Activated naive CD8-positive, alpha-beta T cell (primary cell): ENCODE measurements around the gene ALS2CL.
A peak's percentile ranks its signal among the peaks of the same experiment; 100 is the strongest.

Source experiments
- H3K27ac Mint-ChIP-seq: one replicate; pipeline ENCODE4 v1.8.0; 2021; ENCODE audit warnings: mixed read lengths
- H3K27me3 Mint-ChIP-seq: one replicate; pipeline ENCODE4 v1.8.0; 2021; ENCODE audit warnings: mixed read lengths
- H3K36me3 Mint-ChIP-seq: one replicate; pipeline ENCODE4 v1.8.0; 2021; ENCODE audit warnings: mixed read lengths
- H3K4me1 Mint-ChIP-seq: one replicate; pipeline ENCODE4 v1.8.0; 2021; ENCODE audit warnings: low read depth, mixed read lengths
- H3K4me3 Mint-ChIP-seq: one replicate; pipeline ENCODE4 v1.8.0; 2021; ENCODE audit warnings: mild to moderate bottlenecking, mixed read lengths
- H3K9me3 Mint-ChIP-seq: one replicate; pipeline ENCODE4 v1.8.0; 2021; ENCODE audit warnings: low read depth, mixed read lengths

ALS2CL gene

DNA sequence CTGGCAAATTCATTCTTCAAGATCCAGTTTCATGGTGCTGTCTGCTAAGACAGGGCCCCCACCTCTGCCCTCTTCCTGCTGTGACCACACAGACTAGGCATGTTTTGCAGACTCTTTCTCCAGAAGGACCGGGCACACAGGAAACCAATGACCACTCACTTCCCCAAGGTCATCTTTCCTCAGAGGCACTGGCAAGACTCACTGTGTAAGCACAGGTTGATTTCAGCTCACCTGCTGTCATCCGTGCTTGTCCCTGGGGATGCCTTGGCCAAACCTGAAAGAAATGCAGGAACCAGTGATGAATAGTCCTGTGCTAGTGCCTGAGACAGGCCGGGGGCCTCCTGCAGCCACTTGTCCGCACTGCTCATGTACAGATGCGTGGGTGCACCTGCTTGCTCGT, 33.5 kb downstream of the ALS2CL start:
- no peak overlapping the region for H3K27ac Mint-ChIP-seq
- no peaks in the 10 kb centered on the region for H3K27me3 Mint-ChIP-seq
- no peaks in the 10 kb centered on the region for H3K9me3 Mint-ChIP-seq

DNA sequence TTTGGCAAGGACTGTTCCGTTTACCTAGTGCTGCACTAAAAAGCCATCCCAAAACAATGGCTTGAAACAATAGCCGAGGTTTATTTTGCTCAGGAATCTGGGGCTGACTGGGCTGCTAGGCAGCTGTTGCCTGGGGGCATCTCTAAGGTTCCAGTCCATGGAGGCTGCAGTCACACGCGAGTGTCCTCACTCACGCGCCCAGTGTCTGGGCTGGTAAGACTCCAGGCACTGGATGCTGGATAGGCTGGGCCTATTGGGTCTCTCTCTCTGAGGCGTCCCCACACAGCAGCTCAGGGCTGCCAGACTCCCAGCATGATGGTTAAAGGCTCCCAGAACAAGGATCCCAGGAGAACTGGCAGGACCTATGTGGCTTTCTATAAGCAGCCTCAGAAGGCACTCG, 34.2 kb downstream of the ALS2CL start:
- no peaks in the 10 kb centered on the region for H3K27me3 Mint-ChIP-seq
- H3K4me3 Mint-ChIP-seq = no peak overlapping the region
- no peaks in the 10 kb centered on the region for H3K9me3 Mint-ChIP-seq
- H3K4me1 Mint-ChIP-seq = no peaks in the 10 kb centered on the region
- H3K36me3 Mint-ChIP-seq = no peaks in the 10 kb centered on the region
- no peak overlapping the region for H3K27ac Mint-ChIP-seq

More for the DNA sequence above, 33.5 kb downstream of the ALS2CL start:
- Mint-ChIP-seq H3K36me3 (no peaks in the 10 kb centered on the region), H3K4me1 (no peaks in the 10 kb centered on the region), H3K4me3 (no peak overlapping the region)

DNA sequence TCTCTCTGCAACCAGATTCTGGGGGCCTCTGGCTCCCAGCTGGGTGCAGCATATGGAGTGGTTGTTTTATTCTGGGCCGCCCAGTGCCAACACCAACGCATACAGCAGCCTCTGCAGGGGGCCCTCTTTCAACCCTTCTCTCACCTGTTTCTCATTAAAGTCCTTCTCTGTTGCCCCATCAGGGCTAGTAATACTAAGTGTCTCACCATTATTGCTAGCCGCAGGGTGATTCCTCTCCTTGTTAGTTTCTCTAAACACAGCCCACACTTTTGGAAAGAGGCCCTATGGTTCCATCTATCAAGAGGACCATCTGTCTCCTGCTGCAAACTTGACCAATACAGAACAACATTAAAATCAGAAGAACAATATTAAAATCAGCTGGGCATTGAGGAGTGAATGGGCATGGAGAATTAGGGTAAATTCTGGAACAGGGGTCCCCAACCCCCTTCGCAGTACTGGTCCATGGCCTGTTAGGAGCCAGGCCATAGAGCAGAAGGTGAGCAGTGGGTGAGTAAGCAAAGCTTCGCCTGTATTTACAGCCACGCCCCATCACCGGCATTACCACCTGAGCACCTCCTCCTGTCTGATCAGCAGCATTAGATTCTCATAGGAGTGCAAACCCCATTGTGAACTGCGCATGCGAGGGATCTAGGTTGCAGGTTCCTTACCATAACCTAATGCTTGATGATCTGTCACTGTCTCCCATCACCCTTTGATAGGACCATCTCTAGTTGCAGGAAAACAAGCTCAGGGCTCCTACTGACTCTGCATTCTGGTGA, 36.5 kb downstream of the ALS2CL start:
- H3K27me3 Mint-ChIP-seq = peaks cover 1% of the 10 kb centered on the region
- H3K9me3 Mint-ChIP-seq = peaks cover 6% of the 10 kb centered on the region
- H3K36me3 Mint-ChIP-seq = peaks cover 5% of the 10 kb centered on the region
- H3K27ac Mint-ChIP-seq = no peak overlapping the region
- no peaks in the 10 kb centered on the region for H3K4me1 Mint-ChIP-seq
- no peak overlapping the region for H3K4me3 Mint-ChIP-seq

DNA sequence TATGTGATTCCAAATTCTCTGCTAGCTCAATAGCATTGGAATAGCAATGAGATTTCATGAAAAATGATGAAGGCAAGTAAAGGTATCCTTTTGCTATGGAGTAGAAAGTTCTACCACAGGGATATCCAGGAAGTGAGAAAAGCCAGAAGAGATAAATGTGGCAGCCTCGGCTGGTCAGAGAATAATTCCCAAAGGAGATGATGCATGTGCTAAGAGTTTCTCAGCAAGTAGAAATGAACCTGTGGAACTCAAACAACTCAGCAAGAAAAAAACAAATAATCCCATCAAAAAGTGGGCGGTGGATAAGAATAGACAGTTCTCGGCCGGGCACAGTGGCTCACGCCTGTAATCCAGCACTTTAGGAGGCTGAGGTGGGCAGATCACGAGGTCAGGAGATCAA, 38.2 kb downstream of the ALS2CL start:
- H3K4me3 Mint-ChIP-seq = no peak overlapping the region
- H3K36me3 Mint-ChIP-seq = peaks cover 8% of the 10 kb centered on the region
- H3K4me1 Mint-ChIP-seq = no peaks in the 10 kb centered on the region
- H3K27me3 Mint-ChIP-seq = peaks cover 1% of the 10 kb centered on the region
- H3K27ac Mint-ChIP-seq = no peak overlapping the region
- H3K9me3 Mint-ChIP-seq = peaks cover 12% of the 10 kb centered on the region

DNA sequence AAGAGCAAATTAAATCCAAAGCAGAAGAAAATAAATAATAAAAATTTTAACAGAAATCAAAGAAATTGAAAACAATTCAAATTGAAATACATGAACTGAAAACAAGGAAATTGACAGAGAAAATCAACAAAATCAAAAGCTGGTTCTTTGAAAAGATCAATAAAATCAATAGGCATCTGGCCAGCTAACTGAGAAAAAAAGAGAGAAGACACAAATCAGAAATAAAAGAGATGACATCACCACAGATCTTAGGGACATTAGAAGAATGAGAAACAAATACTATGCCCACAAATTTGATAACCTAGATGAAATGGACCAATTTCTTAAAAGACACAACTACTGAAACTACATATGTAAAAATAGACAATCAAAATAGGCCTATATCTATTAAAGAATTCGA, 42.4 kb downstream of the ALS2CL start:
- peaks cover 6% of the 10 kb centered on the region for H3K27me3 Mint-ChIP-seq
- H3K36me3 Mint-ChIP-seq = peaks cover 8% of the 10 kb centered on the region
- H3K4me1 Mint-ChIP-seq = no peaks in the 10 kb centered on the region

DNA sequence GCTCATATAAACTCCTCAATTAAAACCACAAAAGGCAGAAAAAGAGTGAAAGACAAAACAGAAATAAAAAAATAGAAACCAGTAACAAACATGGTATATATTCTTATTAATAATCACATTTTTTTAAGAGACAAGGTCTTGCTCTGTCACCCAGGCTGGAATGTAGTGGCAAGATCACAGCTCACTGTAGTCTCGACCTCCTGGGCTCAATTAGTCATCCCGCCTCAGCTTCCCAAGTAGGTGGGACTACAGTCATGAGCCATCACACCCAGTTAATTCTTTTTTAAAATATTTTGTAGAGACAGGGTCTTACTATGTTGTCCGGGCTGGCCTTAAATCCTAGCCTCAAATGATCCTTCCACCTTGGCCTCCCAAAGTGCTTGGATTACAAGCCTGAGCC, 44.0 kb downstream of the ALS2CL start:
- peaks cover 8% of the 10 kb centered on the region for H3K36me3 Mint-ChIP-seq
- H3K4me3 Mint-ChIP-seq = no peak overlapping the region
- peaks cover 6% of the 10 kb centered on the region for H3K27me3 Mint-ChIP-seq
- H3K4me1 Mint-ChIP-seq = no peaks in the 10 kb centered on the region
- no peak overlapping the region for H3K27ac Mint-ChIP-seq
- H3K9me3 Mint-ChIP-seq = peaks cover 12% of the 10 kb centered on the region

More for the DNA sequence above, 42.4 kb downstream of the ALS2CL start:
- H3K9me3 Mint-ChIP-seq = peaks cover 12% of the 10 kb centered on the region
- no peak overlapping the region for H3K27ac Mint-ChIP-seq
- no peak overlapping the region for H3K4me3 Mint-ChIP-seq

DNA sequence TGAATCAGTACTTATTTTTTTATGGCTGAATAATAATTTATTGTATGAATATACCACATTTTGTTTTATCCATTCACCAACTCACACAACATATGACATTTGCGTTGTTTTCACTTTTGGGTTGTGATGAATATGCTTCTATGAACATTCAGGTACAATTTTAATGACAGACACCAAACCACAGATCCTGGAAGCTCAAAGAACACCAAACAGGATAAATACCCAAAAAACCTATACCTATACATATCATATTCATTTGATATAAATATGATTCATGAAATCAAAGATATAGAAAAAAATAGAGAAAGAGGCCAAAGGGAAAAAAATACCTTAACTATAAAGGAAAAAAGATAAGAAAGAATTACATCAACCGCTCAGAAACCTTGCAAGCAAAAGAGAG, 45.4 kb downstream of the ALS2CL start:
- no peak overlapping the region for H3K27ac Mint-ChIP-seq
- peaks cover 12% of the 10 kb centered on the region for H3K9me3 Mint-ChIP-seq
- H3K36me3 Mint-ChIP-seq = peaks cover 8% of the 10 kb centered on the region
- H3K4me3 Mint-ChIP-seq = no peak overlapping the region
- no peaks in the 10 kb centered on the region for H3K4me1 Mint-ChIP-seq
- peaks cover 5% of the 10 kb centered on the region for H3K27me3 Mint-ChIP-seq

DNA sequence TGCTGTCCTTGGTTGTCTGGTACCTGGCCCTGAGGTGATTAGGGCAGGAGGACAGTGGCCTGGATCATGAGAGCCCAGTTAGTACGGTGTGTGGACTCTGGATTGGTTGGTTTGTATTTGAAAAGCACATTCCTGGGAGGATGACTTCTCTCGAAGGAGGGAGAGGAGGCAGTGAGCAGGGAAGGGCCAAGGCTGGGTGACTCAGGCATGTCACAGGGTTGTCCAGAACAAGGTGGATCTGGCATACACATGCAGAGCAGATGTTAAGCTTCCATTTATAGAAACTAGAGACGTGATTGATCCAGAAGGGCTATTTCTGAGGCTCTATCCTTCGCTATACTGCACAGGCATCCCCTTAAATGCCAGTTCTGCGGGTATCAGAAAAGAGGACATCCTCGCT, 46.8 kb downstream of the ALS2CL start:
- peaks cover 5% of the 10 kb centered on the region for H3K27me3 Mint-ChIP-seq
- no peaks in the 10 kb centered on the region for H3K4me1 Mint-ChIP-seq
- peaks cover 3% of the 10 kb centered on the region for H3K36me3 Mint-ChIP-seq
- H3K9me3 Mint-ChIP-seq = peaks cover 3% of the 10 kb centered on the region
- H3K4me3 Mint-ChIP-seq = no peak overlapping the region
- no peak overlapping the region for H3K27ac Mint-ChIP-seq

DNA sequence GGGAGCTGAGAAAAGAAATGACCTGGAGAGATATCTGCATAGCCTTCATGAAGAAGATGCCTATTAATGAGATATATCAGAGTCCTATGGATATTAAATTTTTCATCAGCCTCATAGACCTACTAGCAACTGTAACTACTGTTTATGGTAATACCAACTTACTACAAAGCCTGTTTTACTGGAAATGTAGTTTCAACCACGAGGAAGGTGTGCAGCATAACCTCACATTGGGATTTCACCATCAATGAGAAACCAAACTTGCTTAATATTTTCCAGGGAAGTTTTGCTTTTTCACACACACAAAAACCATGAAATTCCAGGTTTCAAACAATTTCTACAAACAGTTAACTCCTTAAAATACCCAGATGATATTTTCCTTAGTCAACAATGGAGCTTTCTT, 49.8 kb downstream of the ALS2CL start:
- peaks cover 5% of the 10 kb centered on the region for H3K27me3 Mint-ChIP-seq
- H3K4me1 Mint-ChIP-seq = no peaks in the 10 kb centered on the region
- H3K27ac Mint-ChIP-seq = no peak overlapping the region
- peaks cover 8% of the 10 kb centered on the region for H3K9me3 Mint-ChIP-seq
- H3K36me3 Mint-ChIP-seq = peaks cover 7% of the 10 kb centered on the region
- no peak overlapping the region for H3K4me3 Mint-ChIP-seq

DNA sequence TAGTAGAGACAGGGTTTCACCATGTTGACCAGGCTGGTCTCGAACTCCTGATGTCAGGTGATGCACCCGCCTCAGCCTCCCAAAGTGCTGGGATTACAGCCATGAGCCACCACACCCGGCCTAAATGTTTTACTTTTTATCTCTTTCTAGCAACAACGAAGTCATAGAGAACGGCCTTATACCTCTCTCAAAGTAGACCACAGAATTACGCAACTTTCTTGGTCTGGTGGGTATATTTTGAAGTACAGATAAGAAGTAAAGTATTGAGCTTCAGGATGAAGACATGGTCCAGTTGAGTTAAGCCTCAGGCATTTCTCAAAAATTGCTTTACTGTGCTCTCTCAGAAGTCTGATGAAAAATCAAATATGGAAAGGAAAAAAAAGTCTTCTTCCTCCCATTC, 50.5 kb downstream of the ALS2CL start:
- peaks cover 7% of the 10 kb centered on the region for H3K36me3 Mint-ChIP-seq
- H3K9me3 Mint-ChIP-seq = peaks cover 8% of the 10 kb centered on the region
- no peak overlapping the region for H3K4me3 Mint-ChIP-seq
- H3K27ac Mint-ChIP-seq = no peak overlapping the region
- H3K27me3 Mint-ChIP-seq = peaks cover 5% of the 10 kb centered on the region
- no peaks in the 10 kb centered on the region for H3K4me1 Mint-ChIP-seq

DNA sequence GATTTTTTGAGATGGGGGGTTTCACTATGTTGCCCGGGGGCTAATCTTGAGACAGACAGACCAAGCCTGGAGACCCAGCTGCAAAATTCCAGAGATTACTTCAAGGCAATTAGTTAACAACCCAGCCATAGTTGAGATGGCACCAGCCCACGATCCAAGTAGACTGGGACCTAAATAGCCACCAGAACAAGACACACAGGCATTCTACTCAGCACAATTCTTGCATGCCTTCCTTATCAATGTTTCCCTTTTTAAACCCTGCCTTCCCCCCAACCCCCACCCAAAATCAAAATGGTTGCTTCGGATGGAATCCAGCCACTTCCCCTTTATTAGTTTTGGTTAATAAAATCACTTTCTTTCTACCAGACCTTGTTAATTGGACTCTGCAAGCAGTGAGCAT, 52.6 kb downstream of the ALS2CL start:
- no peaks in the 10 kb centered on the region for H3K4me1 Mint-ChIP-seq
- no peak overlapping the region for H3K27ac Mint-ChIP-seq
- H3K4me3 Mint-ChIP-seq = no peak overlapping the region
- H3K27me3 Mint-ChIP-seq = peaks cover 4% of the 10 kb centered on the region
- peaks cover 8% of the 10 kb centered on the region for H3K9me3 Mint-ChIP-seq
- peaks cover 7% of the 10 kb centered on the region for H3K36me3 Mint-ChIP-seq

DNA sequence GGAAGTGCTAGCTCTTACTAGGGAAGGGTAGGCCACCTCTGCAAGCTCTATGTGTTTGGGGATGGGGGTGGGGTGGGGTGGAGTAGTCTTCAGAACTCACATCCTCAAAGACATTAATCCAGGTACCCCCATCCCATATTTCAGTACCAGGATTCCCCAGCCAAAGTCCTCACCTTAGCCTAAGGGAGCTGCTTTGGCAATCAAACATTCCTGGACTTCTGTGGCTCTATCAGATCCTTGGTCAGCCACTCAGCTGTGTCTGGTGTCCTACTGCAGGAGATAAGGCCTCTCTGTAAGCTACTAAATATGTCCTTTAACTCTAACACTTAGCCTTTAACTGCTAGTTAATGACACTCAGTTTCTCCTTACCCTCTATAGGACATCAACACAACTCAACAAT, 54.3 kb downstream of the ALS2CL start:
- Mint-ChIP-seq H3K27ac (no peak overlapping the region), H3K4me1 (peaks cover 2% of the 10 kb centered on the region), H3K27me3 (peaks cover 4% of the 10 kb centered on the region), H3K4me3 (no peak overlapping the region), H3K36me3 (peaks cover 7% of the 10 kb centered on the region), H3K9me3 (peaks cover 8% of the 10 kb centered on the region)

DNA sequence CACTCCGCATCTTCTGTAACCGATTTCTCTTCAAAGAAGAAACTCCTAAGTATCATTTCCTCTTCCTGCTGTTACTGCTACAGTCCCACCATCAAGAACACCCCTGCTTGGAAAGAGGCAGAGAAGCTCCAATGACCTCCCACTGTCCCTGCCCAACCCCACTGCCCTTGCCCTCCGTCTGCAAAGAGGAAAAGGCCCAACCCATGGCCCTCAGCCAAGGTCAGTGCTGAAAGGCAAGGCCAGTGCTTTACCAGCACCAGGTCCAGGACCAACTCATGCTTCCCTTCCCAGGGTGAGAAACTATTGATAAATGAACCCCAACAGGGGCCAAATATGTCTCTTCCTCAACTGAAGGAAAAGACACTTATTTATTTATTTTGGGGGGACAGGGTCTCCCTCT, 58.6 kb downstream of the ALS2CL start:
- Mint-ChIP-seq H3K4me1 (peaks cover 8% of the 10 kb centered on the region), H3K27ac (no peak overlapping the region), H3K4me3 (no peak overlapping the region), H3K27me3 (peaks cover 4% of the 10 kb centered on the region), H3K36me3 (peaks cover 3% of the 10 kb centered on the region), H3K9me3 (no peaks in the 10 kb centered on the region)

DNA sequence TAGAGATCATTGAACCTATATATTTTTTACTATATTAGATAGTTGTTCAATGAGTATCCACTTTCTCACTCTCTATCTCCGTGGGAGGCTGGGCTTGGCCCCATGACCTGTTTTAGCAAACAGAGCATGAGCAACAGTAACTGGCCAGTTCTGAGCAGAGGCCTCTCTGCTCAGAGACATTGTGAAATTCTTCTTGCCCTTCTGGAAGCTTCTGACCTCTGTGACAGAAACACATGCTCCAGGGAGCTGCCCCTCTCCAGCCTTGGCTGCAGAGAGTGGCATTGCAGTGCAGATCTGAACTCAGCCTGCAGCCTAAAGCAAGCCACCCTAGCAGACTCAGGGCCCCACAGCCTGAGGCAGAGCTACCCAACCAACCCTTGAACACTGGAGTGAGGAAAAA, 60.7 kb downstream of the ALS2CL start:
- Mint-ChIP-seq H3K36me3 (no peaks in the 10 kb centered on the region), H3K4me3 (no peak overlapping the region), H3K4me1 (peaks cover 21% of the 10 kb centered on the region), H3K27me3 (peaks cover 4% of the 10 kb centered on the region), H3K27ac (no peak overlapping the region), H3K9me3 (no peaks in the 10 kb centered on the region)

DNA sequence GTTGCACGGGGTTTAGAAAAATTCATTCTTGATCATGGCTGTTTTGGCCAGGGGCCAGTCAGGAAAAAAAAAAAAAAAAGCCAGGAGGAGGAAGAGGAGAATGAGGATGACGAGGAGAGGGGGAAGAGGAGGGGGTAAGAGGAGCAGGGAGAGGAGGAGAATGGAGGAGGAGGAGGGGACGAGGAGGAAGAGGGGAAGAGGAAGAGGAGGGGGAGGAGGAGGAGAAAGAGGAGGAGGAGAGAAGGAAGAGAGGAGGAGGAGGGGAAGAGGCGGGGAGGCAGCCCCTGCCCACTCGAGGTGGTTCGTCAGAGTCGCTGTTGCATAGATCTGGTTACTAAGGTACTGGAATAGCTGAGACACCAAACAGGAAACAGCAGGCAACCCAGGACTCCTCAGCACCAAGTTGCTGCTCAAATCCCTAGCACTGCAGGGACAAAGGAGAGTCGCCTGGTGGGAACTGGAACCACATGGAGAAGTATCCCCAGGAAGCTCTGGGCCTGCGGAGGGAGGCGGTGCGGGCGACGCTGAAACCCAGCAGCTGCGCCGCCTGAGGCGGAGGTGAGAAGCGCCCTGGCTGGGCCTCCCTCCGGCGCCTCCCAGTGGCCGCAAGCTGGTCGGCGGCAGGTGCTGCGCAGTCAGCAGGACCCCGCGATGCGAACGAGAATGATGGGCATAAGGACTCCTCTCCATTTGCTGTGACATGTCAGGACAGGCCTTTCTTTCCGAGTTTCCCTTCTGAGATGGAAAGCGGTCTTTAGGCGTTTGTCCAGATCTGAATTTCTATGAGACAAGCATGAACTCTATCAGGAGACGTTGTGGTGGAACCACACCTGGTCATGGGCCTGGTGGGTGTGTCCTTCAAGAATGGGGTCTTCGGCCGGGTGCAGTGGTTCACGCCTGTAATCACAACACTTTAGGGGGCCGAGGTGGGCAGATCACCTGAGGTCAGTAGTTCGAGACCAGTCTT, 63.6 kb downstream of the ALS2CL start:
- Mint-ChIP-seq H3K9me3 (no peaks in the 10 kb centered on the region), H3K4me1 (peaks cover 20% of the 10 kb centered on the region), H3K4me3 (peak overlapping the region; percentile 74), H3K36me3 (no peaks in the 10 kb centered on the region), H3K27me3 (no peaks in the 10 kb centered on the region), H3K27ac (peak overlapping the region; percentile 43)
